ENCODE measurements around the gene NLRC5.

NLRC5 gene

GRCh38 chr16:57087003-57087402 is 97.6 kb downstream of the NLRC5 start:
- DNase-seq (ENCODE audit: low read depth): no peak
- no peak overlapping the region for H3K4me3 ChIP-seq (ENCODE audit: low read depth, low read length)
- TF ChIP-seq CTCF (conservative IDR thresholded peaks at IDR 0.05; ENCODE audit: low read depth, low read length): no peak

DNA sequence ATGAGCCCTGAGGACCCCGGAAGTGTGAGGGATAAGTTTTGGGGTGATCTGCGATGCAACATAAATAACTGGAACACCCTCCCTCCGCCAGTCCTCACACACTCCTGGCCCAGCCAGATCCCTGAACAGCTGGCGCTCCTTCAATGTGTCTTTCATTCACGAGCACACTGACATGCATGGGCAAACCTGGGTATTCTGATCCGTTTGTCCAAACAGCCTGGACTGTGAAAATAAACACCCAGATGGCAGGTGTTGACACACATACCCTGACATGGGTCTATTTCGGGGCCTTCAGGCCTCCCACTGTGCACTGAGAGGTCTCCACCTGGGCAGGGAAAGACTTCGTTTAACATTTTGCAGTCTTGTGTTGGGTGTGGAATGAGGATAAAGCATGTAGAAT is 100.0 kb downstream of the NLRC5 start:
- DNase-seq (ENCODE audit: low read depth): no peak
- TF ChIP-seq CTCF (conservative IDR thresholded peaks at IDR 0.05; ENCODE audit: low read depth, low read length): no peak
- no peak overlapping the region for H3K4me3 ChIP-seq (ENCODE audit: low read depth, low read length)

GRCh38 chr16:57091200-57091974 is 102.0 kb downstream of the NLRC5 start:
- peak overlapping the region; percentile 69 for H3K4me3 ChIP-seq (ENCODE audit: low read depth, low read length)
- DNase-seq (ENCODE audit: low read depth): peak; percentile 43

DNA sequence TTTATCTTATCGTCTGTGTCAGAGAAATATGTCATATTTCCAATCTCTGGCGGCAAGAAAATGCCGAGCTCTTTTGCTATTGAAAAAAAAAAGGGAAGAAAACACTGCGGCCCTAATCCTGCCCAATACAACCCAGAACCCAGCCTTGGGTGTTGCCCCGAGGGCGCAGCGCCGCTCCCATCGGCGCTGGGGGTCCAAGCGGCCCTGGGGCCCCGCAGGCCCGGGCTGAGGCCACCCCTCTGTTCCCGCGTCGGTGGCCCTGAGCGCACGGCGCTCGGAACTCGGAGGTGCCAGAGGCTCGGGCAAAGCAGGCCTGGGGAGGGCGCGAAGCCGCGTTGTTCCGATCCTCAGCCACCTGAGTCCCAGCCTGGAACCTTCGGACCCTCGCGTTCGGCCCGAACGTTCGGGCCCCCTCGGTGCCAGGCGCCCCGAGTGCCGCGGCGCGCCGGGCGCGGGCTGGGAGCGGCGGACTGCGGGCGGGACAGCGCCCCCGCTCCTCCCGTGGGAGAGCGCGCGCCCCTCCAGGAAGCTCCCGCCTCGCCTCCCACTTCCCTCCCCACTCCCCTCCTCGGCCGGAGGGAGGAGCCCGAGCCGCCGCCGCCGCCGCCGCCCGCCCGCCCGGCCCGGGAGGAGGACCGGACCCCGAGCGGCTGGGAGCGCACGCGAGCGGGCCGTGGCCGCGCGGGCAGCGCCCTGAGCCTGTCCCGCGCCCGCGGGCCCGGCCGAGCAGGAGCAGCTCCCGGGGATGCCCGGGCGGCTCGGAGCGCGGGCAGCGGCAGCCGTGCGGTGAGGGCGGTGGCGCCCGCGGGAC is 102.8 kb downstream of the NLRC5 start, which contains the start of gene CPNE2:
Gene CPNE2 (plus strand): TSS at position 609 of the 811 bp plus-strand sequence. CDS start 18,160 bp downstream, outside the sequence.
- no peak for TF ChIP-seq CTCF (conservative IDR thresholded peaks at IDR 0.05; ENCODE audit: low read depth, low read length)
- peak; percentile 21 for DNase-seq (ENCODE audit: low read depth)
- H3K4me3 ChIP-seq (ENCODE audit: low read depth, low read length): peak within 1 kb of the TSS; percentile 69

More at GRCh38 chr16:57091200-57091974, 102.0 kb downstream of the NLRC5 start:
- no peak for TF ChIP-seq CTCF (conservative IDR thresholded peaks at IDR 0.05; ENCODE audit: low read depth, low read length)

DNA sequence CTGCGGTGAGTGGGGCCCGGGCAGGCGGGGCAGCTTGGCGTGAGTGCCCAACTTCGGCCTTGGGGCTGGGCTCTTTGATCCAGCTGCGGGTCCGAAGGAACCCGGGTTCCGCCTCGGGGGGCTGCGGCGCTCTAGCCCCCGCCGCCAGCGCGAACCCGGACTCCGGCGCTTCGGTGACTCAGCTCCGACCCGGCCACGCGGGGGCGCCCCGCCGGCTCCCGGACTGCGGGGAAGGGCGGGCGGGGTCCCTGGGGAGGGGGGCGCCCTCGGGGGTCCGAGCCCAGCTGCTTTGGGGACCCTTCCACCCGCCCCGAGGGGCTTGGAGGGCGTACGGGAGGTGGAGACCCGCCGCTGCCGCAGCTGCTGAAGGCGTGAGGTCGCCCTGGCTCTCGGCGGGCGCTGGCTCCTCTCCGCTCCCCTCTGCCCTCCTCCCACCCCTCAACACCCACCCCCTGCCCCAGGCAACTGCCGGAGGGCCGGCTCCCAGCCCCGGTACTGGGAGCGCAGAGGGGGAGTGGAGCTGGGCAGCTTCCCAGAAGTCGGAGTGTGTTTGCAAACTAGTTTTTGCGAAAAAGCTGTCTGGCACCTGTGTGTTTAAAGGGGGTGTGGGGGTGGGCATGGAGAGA is 103.5 kb downstream of the NLRC5 start:
- H3K4me3 ChIP-seq (ENCODE audit: low read depth, low read length): peak overlapping the region; percentile 69
- peak; percentile 13 for DNase-seq (ENCODE audit: low read depth)
- TF ChIP-seq CTCF (conservative IDR thresholded peaks at IDR 0.05; ENCODE audit: low read depth, low read length): no peak

DNA sequence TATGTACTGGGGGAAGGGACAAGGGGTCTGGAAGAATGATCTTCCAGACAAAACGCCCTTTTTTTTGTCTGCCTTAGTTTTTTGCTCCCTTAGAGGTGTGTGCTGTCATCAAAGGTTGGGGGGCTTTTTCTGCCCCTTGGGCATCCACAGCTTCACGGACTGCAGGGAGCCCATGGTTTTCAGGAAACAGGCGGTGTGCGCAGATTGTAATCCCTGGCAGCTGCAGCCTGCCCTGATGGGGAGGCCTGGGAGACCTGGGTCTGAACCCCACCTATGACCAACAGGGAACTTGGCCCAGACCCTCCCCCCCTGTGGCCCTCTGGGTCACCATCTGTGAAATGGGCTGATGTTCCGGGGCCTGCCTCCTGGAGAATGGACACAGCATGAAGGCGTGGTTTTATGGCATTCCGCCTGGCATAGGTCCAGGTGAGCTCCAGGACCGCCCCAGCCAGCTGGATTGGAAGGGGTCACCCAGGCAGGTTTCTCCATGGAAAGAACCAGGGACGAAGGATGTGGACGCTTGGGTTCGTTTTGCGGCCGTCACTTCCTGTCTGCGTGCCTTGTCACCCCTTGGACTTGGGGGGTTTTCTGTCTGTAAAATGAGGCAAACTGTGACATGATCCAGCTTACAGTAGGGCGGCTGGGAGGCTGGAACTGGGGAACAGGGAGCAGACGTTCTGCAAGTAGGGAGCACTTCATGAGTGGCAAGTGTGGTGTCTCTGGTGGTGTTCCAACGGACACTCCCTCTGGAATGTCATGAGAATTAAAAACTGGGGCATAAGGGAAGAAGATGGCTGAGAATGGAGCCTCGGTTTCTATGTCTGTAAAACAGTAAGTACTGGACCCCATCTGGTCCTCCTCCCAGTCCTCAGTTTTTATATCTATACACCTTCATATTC is 104.6 kb downstream of the NLRC5 start:
- H3K4me3 ChIP-seq (ENCODE audit: low read depth, low read length): no peak overlapping the region
- DNase-seq (ENCODE audit: low read depth): no peak
- no peak for TF ChIP-seq CTCF (conservative IDR thresholded peaks at IDR 0.05; ENCODE audit: low read depth, low read length)

Data from choroid plexus epithelial cell (primary cell).